ENCODE results near the gene PPARG. TPM values are rescaled to one million over a fixed set of nuclear protein-coding genes. Genes with fewer than 3 reads are reported as not detected.

PPARG gene
- total and polyA plus RNA-seq, 5 donors from 2014 or later, result 0.16 to 0.64 (median 0.24) TPM; not detected in 2

DNA sequence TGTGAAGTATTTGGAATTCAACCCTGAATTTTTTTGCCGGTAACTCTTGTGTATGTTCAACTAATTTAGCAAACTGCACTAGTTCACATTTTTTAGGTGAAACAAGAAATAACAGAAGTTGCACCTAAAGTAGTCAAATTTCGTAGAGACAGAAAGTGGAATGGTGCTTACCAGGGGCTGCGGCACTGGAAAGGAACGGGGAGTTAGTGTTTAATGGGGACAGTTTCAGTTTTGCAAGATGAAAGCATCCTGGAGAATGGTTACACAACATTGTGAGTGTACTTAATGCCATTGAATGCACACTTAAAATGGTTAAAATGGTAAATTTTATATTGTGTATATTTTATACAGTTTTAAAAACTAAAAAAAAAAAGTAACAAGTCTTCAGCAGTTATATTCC is 27.4 kb downstream of the PPARG start:
- no peak overlapping the region for H3K4me3 ChIP-seq (ENCODE audit: low read depth, low read length)
- H3K4me1 ChIP-seq (ENCODE audit: control insufficient read depth, insufficient read depth, low read length, poor library complexity, severe bottlenecking), result no peaks in the 10 kb centered on the region
- Mint-ChIP-seq H3K4me1 (no peaks in the 10 kb centered on the region), H3K9me3 (peaks cover 0 to 2% (median 0%) of the 10 kb centered on the region in 7 donors), H3K4me3 (no peak overlapping the region), H3K27ac (peak overlapping the region in 1 of 3 donors; percentile 59), H3K36me3 (no peaks in the 10 kb centered on the region), H3K27me3 (peaks cover 14% of the 10 kb centered on the region)
- DNase-seq, result no peak
- H3K27ac ChIP-seq (ENCODE audit: insufficient read depth, low read length, poor library complexity, severe bottlenecking), result no peak overlapping the region
- no peaks in the 10 kb centered on the region for H3K36me3 ChIP-seq (ENCODE audit: control insufficient read depth, insufficient read depth, low read length)
- ATAC-seq (ENCODE audit: low read depth in 2 of 2), result no peak
- peaks cover 7% of the 10 kb centered on the region for H3K27me3 ChIP-seq (ENCODE audit: control insufficient read depth, insufficient read depth, low read length)
- H3K9me3 ChIP-seq (ENCODE audit: control insufficient read depth in 2 of 2, low read length in 2 of 2), result no peaks in the 10 kb centered on the region

- Mint-ChIP-seq H3K4me3 (no peak overlapping the region), H3K27ac (peak overlapping the region in 1 of 3 donors; percentile 59), H3K27me3 (peaks cover 14% of the 10 kb centered on the region), H3K4me1 (no peaks in the 10 kb centered on the region), H3K36me3 (no peaks in the 10 kb centered on the region), H3K9me3 (peaks cover 0 to 2% (median 0%) of the 10 kb centered on the region in 7 donors)
- H3K4me3 ChIP-seq (ENCODE audit: low read depth, low read length), result no peak overlapping the region
- H3K36me3 ChIP-seq (ENCODE audit: control insufficient read depth, insufficient read depth, low read length), result no peaks in the 10 kb centered on the region
- no peaks in the 10 kb centered on the region for H3K9me3 ChIP-seq (ENCODE audit: control insufficient read depth in 2 of 2, low read length in 2 of 2)
- peaks cover 7% of the 10 kb centered on the region for H3K27me3 ChIP-seq (ENCODE audit: control insufficient read depth, insufficient read depth, low read length)
- ATAC-seq (ENCODE audit: low read depth in 2 of 2), result no peak
- DNase-seq, result no peak
- no peak overlapping the region for H3K27ac ChIP-seq (ENCODE audit: insufficient read depth, low read length, poor library complexity, severe bottlenecking)
- H3K4me1 ChIP-seq (ENCODE audit: control insufficient read depth, insufficient read depth, low read length, poor library complexity, severe bottlenecking), result no peaks in the 10 kb centered on the region
Observed at GRCh38 chr3:12316729-12317351, 28.0 kb downstream of the PPARG start.

- no peak for ATAC-seq (ENCODE audit: low read depth in 2 of 2)
- Histone ChIP-seq H3K27ac (ENCODE audit: insufficient read depth, low read length, poor library complexity, severe bottlenecking) (no peak overlapping the region), H3K9me3 (ENCODE audit: control insufficient read depth in 2 of 2, low read length in 2 of 2) (no peaks in the 10 kb centered on the region), H3K4me3 (ENCODE audit: low read depth, low read length) (no peak overlapping the region), H3K36me3 (ENCODE audit: control insufficient read depth, insufficient read depth, low read length) (no peaks in the 10 kb centered on the region), H3K4me1 (ENCODE audit: control insufficient read depth, insufficient read depth, low read length, poor library complexity, severe bottlenecking) (no peaks in the 10 kb centered on the region), H3K27me3 (ENCODE audit: control insufficient read depth, insufficient read depth, low read length) (peaks cover 7% of the 10 kb centered on the region)
- Mint-ChIP-seq H3K27ac (no peak overlapping the region), H3K36me3 (no peaks in the 10 kb centered on the region), H3K4me1 (no peaks in the 10 kb centered on the region), H3K27me3 (peaks cover 18% of the 10 kb centered on the region), H3K9me3 (peaks cover 0 to 5% (median 0%) of the 10 kb centered on the region in 7 donors), H3K4me3 (no peak overlapping the region)
- DNase-seq, result no peak
Observed at GRCh38 chr3:12317914-12318313, 29.0 kb downstream of the PPARG start.

- Mint-ChIP-seq H3K27me3 (peaks cover 21% of the 10 kb centered on the region), H3K36me3 (no peaks in the 10 kb centered on the region), H3K27ac (no peak overlapping the region), H3K9me3 (peaks cover 0 to 5% (median 0%) of the 10 kb centered on the region in 7 donors), H3K4me3 (no peak overlapping the region), H3K4me1 (no peaks in the 10 kb centered on the region)
- H3K9me3 ChIP-seq (ENCODE audit: control insufficient read depth in 2 of 2, low read length in 2 of 2), result no peaks in the 10 kb centered on the region
- ATAC-seq (ENCODE audit: low read depth in 2 of 2) (no peak), DNase-seq (no peak)
- no peak overlapping the region for H3K27ac ChIP-seq (ENCODE audit: insufficient read depth, low read length, poor library complexity, severe bottlenecking)
- H3K4me1 ChIP-seq (ENCODE audit: control insufficient read depth, insufficient read depth, low read length, poor library complexity, severe bottlenecking), result no peaks in the 10 kb centered on the region
- no peak overlapping the region for H3K4me3 ChIP-seq (ENCODE audit: low read depth, low read length)
- H3K36me3 ChIP-seq (ENCODE audit: control insufficient read depth, insufficient read depth, low read length), result no peaks in the 10 kb centered on the region
- H3K27me3 ChIP-seq (ENCODE audit: control insufficient read depth, insufficient read depth, low read length), result peaks cover 7% of the 10 kb centered on the region
Observed at GRCh38 chr3:12318758-12319621, 30.1 kb downstream of the PPARG start.

- ATAC-seq (ENCODE audit: low read depth in 2 of 2), result no peak
- Mint-ChIP-seq H3K27me3 (peaks cover 22% of the 10 kb centered on the region), H3K27ac (no peak overlapping the region), H3K4me1 (no peaks in the 10 kb centered on the region), H3K4me3 (no peak overlapping the region), H3K9me3 (peaks cover 0 to 3% (median 0%) of the 10 kb centered on the region in 7 donors), H3K36me3 (no peaks in the 10 kb centered on the region)
- H3K27me3 ChIP-seq (ENCODE audit: control insufficient read depth, insufficient read depth, low read length), result no peaks in the 10 kb centered on the region
- no peak overlapping the region for H3K27ac ChIP-seq (ENCODE audit: insufficient read depth, low read length, poor library complexity, severe bottlenecking)
- no peak for DNase-seq
- no peaks in the 10 kb centered on the region for H3K4me1 ChIP-seq (ENCODE audit: control insufficient read depth, insufficient read depth, low read length, poor library complexity, severe bottlenecking)
- H3K9me3 ChIP-seq (ENCODE audit: control insufficient read depth in 2 of 2, low read length in 2 of 2), result no peaks in the 10 kb centered on the region
- no peaks in the 10 kb centered on the region for H3K36me3 ChIP-seq (ENCODE audit: control insufficient read depth, insufficient read depth, low read length)
- no peak overlapping the region for H3K4me3 ChIP-seq (ENCODE audit: low read depth, low read length)
Observed at GRCh38 chr3:12321015-12321414, 32.1 kb downstream of the PPARG start.

DNA sequence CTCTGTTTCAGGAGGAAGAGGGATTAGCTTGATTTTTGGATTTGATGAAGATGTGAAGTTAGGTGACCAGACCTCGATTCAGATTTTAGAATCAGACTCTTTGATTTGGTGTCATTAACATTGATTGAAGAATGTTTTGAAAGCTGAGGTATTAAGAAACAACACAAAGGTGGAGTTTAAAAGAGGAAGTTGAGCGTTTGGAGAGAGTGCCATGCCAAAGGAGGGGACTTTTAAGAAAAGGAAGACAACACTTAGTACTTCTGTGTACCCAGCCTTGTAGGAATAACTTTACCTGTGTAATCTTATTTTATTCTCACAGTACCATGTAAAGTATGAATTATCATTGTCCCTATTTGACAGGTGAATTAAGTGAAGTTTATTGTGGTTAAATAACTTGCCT is 34.4 kb downstream of the PPARG start:
- H3K4me3 Mint-ChIP-seq, result no peak overlapping the region
- DNase-seq (no peak), ATAC-seq (ENCODE audit: low read depth in 2 of 2) (no peak)
- no peaks in the 10 kb centered on the region for H3K27me3 ChIP-seq (ENCODE audit: control insufficient read depth, insufficient read depth, low read length)
- H3K4me1 Mint-ChIP-seq, result no peaks in the 10 kb centered on the region
- no peak overlapping the region for H3K27ac ChIP-seq (ENCODE audit: insufficient read depth, low read length, poor library complexity, severe bottlenecking)
- peaks cover 15% of the 10 kb centered on the region for H3K27me3 Mint-ChIP-seq
- H3K36me3 Mint-ChIP-seq, result no peaks in the 10 kb centered on the region
- no peaks in the 10 kb centered on the region for H3K4me1 ChIP-seq (ENCODE audit: control insufficient read depth, insufficient read depth, low read length, poor library complexity, severe bottlenecking)
- no peaks in the 10 kb centered on the region for H3K36me3 ChIP-seq (ENCODE audit: control insufficient read depth, insufficient read depth, low read length)
- no peak overlapping the region for H3K4me3 ChIP-seq (ENCODE audit: low read depth, low read length)
- no peak overlapping the region for H3K27ac Mint-ChIP-seq
- peaks cover 0 to 2% (median 0%) of the 10 kb centered on the region in 7 donors for H3K9me3 Mint-ChIP-seq
- H3K9me3 ChIP-seq (ENCODE audit: control insufficient read depth in 2 of 2, low read length in 2 of 2), result no peaks in the 10 kb centered on the region

- DNase-seq, result no peak
- no peak overlapping the region for H3K27ac Mint-ChIP-seq
- ATAC-seq (ENCODE audit: low read depth in 2 of 2), result no peak
- Histone ChIP-seq H3K36me3 (ENCODE audit: control insufficient read depth, insufficient read depth, low read length) (no peaks in the 10 kb centered on the region), H3K27ac (ENCODE audit: insufficient read depth, low read length, poor library complexity, severe bottlenecking) (no peak overlapping the region), H3K4me1 (ENCODE audit: control insufficient read depth, insufficient read depth, low read length, poor library complexity, severe bottlenecking) (no peaks in the 10 kb centered on the region), H3K4me3 (ENCODE audit: low read depth, low read length) (no peak overlapping the region), H3K27me3 (ENCODE audit: control insufficient read depth, insufficient read depth, low read length) (no peaks in the 10 kb centered on the region), H3K9me3 (ENCODE audit: control insufficient read depth in 2 of 2, low read length in 2 of 2) (no peaks in the 10 kb centered on the region)
- H3K4me1 Mint-ChIP-seq, result no peaks in the 10 kb centered on the region
- no peaks in the 10 kb centered on the region for H3K36me3 Mint-ChIP-seq
- H3K4me3 Mint-ChIP-seq, result no peak overlapping the region
- H3K27me3 Mint-ChIP-seq, result peaks cover 15% of the 10 kb centered on the region
- peaks cover 0 to 2% (median 0%) of the 10 kb centered on the region in 7 donors for H3K9me3 Mint-ChIP-seq
Observed at GRCh38 chr3:12325586-12326515, 37.0 kb downstream of the PPARG start.
